Astrocyte (in vitro differentiated cells and primary cell): ENCODE results near the gene LHFPL3.

ENCODE experiments used
- EZH2 ChIP-seq: IDR thresholded peaks from 2 replicates; pipeline ENCODE4 v1.6.1; 2012; ENCODE audit warnings: mild to moderate bottlenecking, low read length, inconsistent platforms; ENCODE audit not compliant: insufficient read depth
- TF ChIP-seq, protein P1 (sequence below): IDR thresholded peaks from 2 replicates; pipeline ENCODE4 v1.5.1; 2011; ENCODE audit warnings: low read depth, mild to moderate bottlenecking, inconsistent platforms, low read length, moderate library complexity; ENCODE audit not compliant: insufficient read depth

GRCh38 chr7:104469166-104469820, 140.9 kb downstream of the LHFPL3 start:
- TF ChIP-seq, protein P1, sequence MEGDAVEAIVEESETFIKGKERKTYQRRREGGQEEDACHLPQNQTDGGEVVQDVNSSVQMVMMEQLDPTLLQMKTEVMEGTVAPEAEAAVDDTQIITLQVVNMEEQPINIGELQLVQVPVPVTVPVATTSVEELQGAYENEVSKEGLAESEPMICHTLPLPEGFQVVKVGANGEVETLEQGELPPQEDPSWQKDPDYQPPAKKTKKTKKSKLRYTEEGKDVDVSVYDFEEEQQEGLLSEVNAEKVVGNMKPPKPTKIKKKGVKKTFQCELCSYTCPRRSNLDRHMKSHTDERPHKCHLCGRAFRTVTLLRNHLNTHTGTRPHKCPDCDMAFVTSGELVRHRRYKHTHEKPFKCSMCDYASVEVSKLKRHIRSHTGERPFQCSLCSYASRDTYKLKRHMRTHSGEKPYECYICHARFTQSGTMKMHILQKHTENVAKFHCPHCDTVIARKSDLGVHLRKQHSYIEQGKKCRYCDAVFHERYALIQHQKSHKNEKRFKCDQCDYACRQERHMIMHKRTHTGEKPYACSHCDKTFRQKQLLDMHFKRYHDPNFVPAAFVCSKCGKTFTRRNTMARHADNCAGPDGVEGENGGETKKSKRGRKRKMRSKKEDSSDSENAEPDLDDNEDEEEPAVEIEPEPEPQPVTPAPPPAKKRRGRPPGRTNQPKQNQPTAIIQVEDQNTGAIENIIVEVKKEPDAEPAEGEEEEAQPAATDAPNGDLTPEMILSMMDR: no peak
- no peak for TF ChIP-seq EZH2
